BLaER1 (cell line): ENCODE data around the gene BOC.

ENCODE experiments used
- H3K27ac ChIP-seq: shearing (Covaris generic); formaldehyde crosslinking; 2 replicates; pipeline ENCODE4 v1.8.1; 2022
- H3K27me3 ChIP-seq: shearing (Covaris generic); formaldehyde crosslinking; 2 replicates; pipeline ENCODE4 v1.8.1; 2022
- H3K36me3 ChIP-seq: shearing (Covaris generic); formaldehyde crosslinking; 2 replicates; pipeline ENCODE4 v1.8.1; 2022
- H3K4me1 ChIP-seq: shearing (Covaris generic); formaldehyde crosslinking; 2 replicates; pipeline ENCODE4 v1.8.1; 2022
- H3K4me2 ChIP-seq: shearing (Covaris generic); formaldehyde crosslinking; 2 replicates; pipeline ENCODE4 v1.8.1; 2022
- H3K4me3 ChIP-seq: shearing (Covaris generic); formaldehyde crosslinking; 2 replicates; pipeline ENCODE4 v1.8.1; 2022
- H3K9ac ChIP-seq: shearing (Covaris generic); formaldehyde crosslinking; 2 replicates; pipeline ENCODE4 v1.8.1; 2022
- H3K9me3 ChIP-seq: shearing (Covaris generic); formaldehyde crosslinking; 2 replicates; pipeline ENCODE4 v1.8.1; 2022
- H4K20me1 ChIP-seq: shearing (Covaris generic); formaldehyde crosslinking; 2 replicates; pipeline ENCODE4 v1.8.1; 2022
- Cebpa-rat ChIP-seq: shearing (Covaris generic); IDR thresholded peaks from 2 replicates; pipeline ENCODE4 v1.8.1; 2022

The BOC gene

DNA sequence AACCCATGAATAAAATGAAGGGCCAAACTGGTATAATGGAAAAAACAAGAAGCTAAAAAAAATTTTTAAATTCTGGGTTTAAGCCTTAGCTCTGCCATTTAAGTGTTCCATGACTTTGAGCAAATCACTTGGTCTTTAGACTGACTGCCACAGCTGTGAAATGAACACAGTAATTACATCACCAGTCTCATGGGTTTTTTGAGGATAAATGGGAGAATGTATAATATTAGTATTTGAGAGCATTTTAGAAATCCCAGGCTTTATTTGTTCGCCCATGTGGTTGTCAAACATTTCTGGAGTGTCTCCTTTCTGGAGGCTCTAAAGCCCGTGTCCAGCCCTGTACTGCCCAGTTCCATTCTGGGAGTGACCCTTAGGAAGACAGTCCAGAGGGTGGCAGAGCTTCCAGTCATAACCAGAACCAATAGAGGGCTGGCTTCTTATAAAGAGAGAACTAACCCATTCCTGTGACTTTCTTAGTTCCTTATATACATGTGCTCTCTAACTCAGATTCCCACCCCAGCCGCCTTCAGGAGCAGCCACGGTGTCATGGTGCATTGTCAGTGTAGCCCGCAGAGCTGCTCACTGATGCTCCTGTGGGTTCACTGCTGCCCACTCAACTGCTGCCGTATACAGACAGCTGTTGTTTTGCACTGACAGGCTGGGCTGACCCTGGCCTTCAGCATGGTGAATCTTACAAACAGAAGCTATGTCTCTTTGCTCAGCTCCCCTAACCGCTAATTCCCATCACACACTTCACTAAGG is 44.7 kb downstream of the BOC start:
- Histone ChIP-seq H3K4me1 (peaks cover 18% of the 10 kb centered on the region), H3K36me3 (no peaks in the 10 kb centered on the region), H3K4me3 (no peak overlapping the region), H3K9ac (no peak overlapping the region), H3K4me2 (no peak overlapping the region), H3K9me3 (no peaks in the 10 kb centered on the region), H4K20me1 (no peaks in the 10 kb centered on the region), H3K27ac (no peak overlapping the region), H3K27me3 (no peaks in the 10 kb centered on the region)
- no peak for TF ChIP-seq Cebpa-rat

DNA sequence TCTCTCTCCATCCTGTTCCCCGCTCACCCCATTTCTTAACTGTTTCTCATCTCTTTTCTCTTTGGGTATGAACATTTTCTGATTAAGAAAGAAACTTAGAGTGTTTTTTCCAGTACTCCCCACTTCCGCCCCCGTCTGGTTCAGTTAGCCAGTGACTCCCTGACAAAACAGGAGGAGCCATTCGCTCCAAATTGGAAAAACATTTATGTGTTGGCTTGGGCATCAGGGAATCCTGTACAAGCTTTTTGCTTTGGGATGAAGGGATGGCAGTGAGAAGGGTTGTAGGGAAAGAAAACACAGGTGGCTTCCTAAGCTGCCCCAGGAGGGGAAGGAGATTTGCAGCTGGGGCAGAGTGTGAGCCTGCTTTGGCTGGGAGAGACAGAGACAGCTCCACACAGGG is 47.0 kb downstream of the BOC start:
- no peaks in the 10 kb centered on the region for H4K20me1 ChIP-seq
- H3K4me1 ChIP-seq: peaks cover 18% of the 10 kb centered on the region
- no peaks in the 10 kb centered on the region for H3K9me3 ChIP-seq
- H3K36me3 ChIP-seq: no peaks in the 10 kb centered on the region
- H3K27me3 ChIP-seq: no peaks in the 10 kb centered on the region
- no peak overlapping the region for H3K4me2 ChIP-seq
- no peak overlapping the region for H3K9ac ChIP-seq
- TF ChIP-seq Cebpa-rat: no peak
- no peak overlapping the region for H3K27ac ChIP-seq
- no peak overlapping the region for H3K4me3 ChIP-seq

DNA sequence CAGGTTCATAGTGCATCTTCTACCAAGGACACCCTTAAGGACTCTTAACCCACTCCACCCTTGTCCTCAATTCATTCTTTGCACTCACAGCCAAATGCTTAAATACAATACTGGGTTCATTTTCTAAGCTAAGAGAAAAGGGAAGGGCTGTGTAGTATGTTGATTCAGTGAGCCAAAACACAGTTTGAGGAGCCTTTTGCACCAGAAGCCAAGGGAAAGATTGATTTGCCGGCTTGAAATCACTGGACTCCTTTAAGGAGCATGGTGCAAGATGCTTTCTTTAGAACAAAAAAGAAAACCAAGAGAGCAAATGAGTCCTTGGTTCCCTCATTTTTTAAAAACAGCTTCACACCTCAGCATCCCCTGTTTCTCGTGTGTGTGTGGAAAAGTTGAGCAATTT is 47.8 kb downstream of the BOC start:
- Histone ChIP-seq H4K20me1 (no peaks in the 10 kb centered on the region), H3K36me3 (no peaks in the 10 kb centered on the region), H3K9ac (no peak overlapping the region), H3K27me3 (no peaks in the 10 kb centered on the region), H3K9me3 (no peaks in the 10 kb centered on the region), H3K4me2 (no peak overlapping the region), H3K4me1 (peaks cover 11% of the 10 kb centered on the region), H3K27ac (no peak overlapping the region), H3K4me3 (no peak overlapping the region)
- TF ChIP-seq Cebpa-rat: no peak

GRCh38 chr3:113261063-113261625 is 49.8 kb downstream of the BOC start:
- Histone ChIP-seq H3K27me3 (no peaks in the 10 kb centered on the region), H3K4me2 (no peak overlapping the region), H3K4me3 (no peak overlapping the region), H3K9me3 (no peaks in the 10 kb centered on the region), H3K4me1 (no peaks in the 10 kb centered on the region), H3K27ac (no peak overlapping the region), H4K20me1 (no peaks in the 10 kb centered on the region), H3K9ac (no peak overlapping the region), H3K36me3 (no peaks in the 10 kb centered on the region)
- no peak for TF ChIP-seq Cebpa-rat

DNA sequence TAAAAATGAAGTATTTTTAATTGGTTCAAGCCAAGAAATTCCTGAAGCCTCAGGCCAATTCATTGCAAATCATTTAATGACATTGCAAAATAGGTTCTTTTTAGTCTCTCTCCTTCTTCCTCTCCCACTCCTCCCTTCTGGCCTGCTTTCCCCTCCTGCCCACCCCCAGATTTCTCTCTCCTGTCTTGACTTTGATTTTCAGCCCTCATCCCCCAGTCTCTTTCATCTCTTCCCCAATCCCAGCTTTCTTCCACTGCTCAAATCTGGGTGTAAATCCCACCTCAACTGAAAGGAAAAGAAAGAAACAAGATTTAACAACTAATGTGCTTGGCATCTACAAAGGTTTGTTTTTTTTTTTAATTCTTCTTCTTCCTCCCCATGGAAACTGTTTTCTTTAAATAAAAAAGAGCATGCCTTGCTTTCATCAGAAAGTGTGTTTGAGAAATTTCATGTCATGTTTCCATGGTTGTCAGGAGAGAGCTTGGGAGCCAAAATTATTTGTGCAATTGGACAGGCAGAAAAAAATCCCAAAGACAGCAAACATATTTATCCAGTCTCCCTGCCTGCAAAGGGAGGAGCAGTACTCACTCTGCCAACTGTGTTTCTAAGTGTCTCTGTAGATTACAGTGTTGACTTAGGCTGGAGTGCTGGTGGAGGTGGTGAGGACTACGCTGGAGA is 50.4 kb downstream of the BOC start:
- no peaks in the 10 kb centered on the region for H4K20me1 ChIP-seq
- H3K4me2 ChIP-seq: no peak overlapping the region
- H3K4me3 ChIP-seq: no peak overlapping the region
- no peak for TF ChIP-seq Cebpa-rat
- H3K9me3 ChIP-seq: no peaks in the 10 kb centered on the region
- no peaks in the 10 kb centered on the region for H3K36me3 ChIP-seq
- H3K4me1 ChIP-seq: no peaks in the 10 kb centered on the region
- H3K27me3 ChIP-seq: no peaks in the 10 kb centered on the region
- no peak overlapping the region for H3K27ac ChIP-seq
- no peak overlapping the region for H3K9ac ChIP-seq

GRCh38 chr3:113262304-113262665 is 50.9 kb downstream of the BOC start:
- H3K9me3 ChIP-seq: no peaks in the 10 kb centered on the region
- no peak overlapping the region for H3K4me3 ChIP-seq
- no peak overlapping the region for H3K27ac ChIP-seq
- TF ChIP-seq Cebpa-rat: no peak
- no peaks in the 10 kb centered on the region for H3K27me3 ChIP-seq
- no peaks in the 10 kb centered on the region for H3K4me1 ChIP-seq
- no peak overlapping the region for H3K9ac ChIP-seq
- no peaks in the 10 kb centered on the region for H3K36me3 ChIP-seq
- H3K4me2 ChIP-seq: no peak overlapping the region
- no peaks in the 10 kb centered on the region for H4K20me1 ChIP-seq

DNA sequence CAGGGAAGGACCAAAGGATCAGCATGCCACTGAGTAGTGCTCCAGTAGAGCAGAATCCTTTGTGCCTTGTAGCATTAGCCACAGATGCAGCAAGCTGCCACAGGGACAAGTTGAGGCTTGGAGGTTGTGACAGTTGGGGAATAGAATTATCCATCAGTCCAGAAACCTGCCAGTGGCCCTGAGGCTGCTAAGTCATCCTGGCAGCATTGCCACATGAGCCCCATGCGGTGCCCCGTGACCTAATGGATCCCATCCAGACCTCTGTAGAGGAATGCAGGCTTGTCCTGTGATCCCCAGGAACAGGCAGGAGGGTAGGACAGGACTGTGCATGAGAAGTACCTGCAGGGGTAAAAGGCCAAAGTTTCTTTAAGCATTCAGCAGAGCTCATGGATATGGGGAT is 51.7 kb downstream of the BOC start:
- no peak overlapping the region for H3K4me2 ChIP-seq
- no peak overlapping the region for H3K27ac ChIP-seq
- H3K9ac ChIP-seq: no peak overlapping the region
- no peaks in the 10 kb centered on the region for H3K27me3 ChIP-seq
- H3K4me3 ChIP-seq: no peak overlapping the region
- H3K36me3 ChIP-seq: no peaks in the 10 kb centered on the region
- H3K4me1 ChIP-seq: no peaks in the 10 kb centered on the region
- no peaks in the 10 kb centered on the region for H4K20me1 ChIP-seq
- TF ChIP-seq Cebpa-rat: no peak
- H3K9me3 ChIP-seq: no peaks in the 10 kb centered on the region

GRCh38 chr3:113263778-113264177 is 52.4 kb downstream of the BOC start:
- no peak overlapping the region for H3K27ac ChIP-seq
- no peak overlapping the region for H3K4me2 ChIP-seq
- TF ChIP-seq Cebpa-rat: no peak
- H3K36me3 ChIP-seq: no peaks in the 10 kb centered on the region
- no peaks in the 10 kb centered on the region for H3K4me1 ChIP-seq
- no peaks in the 10 kb centered on the region for H3K27me3 ChIP-seq
- no peak overlapping the region for H3K9ac ChIP-seq
- no peaks in the 10 kb centered on the region for H3K9me3 ChIP-seq
- H3K4me3 ChIP-seq: no peak overlapping the region
- H4K20me1 ChIP-seq: no peaks in the 10 kb centered on the region

GRCh38 chr3:113264283-113265131 is 53.1 kb downstream of the BOC start:
- no peak for TF ChIP-seq Cebpa-rat
- no peak overlapping the region for H3K4me3 ChIP-seq
- no peaks in the 10 kb centered on the region for H3K27me3 ChIP-seq

GRCh38 chr3:113265231-113265630 is 53.9 kb downstream of the BOC start:
- no peaks in the 10 kb centered on the region for H3K27me3 ChIP-seq
- no peaks in the 10 kb centered on the region for H4K20me1 ChIP-seq
- H3K9ac ChIP-seq: no peak overlapping the region
- no peak overlapping the region for H3K4me3 ChIP-seq
- no peak overlapping the region for H3K27ac ChIP-seq
- no peak overlapping the region for H3K4me2 ChIP-seq
- no peaks in the 10 kb centered on the region for H3K4me1 ChIP-seq
- no peak for TF ChIP-seq Cebpa-rat
- no peaks in the 10 kb centered on the region for H3K9me3 ChIP-seq
- H3K36me3 ChIP-seq: no peaks in the 10 kb centered on the region

More at GRCh38 chr3:113264283-113265131, 53.1 kb downstream of the BOC start:
- Histone ChIP-seq H3K27ac (no peak overlapping the region), H3K36me3 (no peaks in the 10 kb centered on the region), H3K9ac (no peak overlapping the region), H4K20me1 (no peaks in the 10 kb centered on the region), H3K4me1 (no peaks in the 10 kb centered on the region), H3K9me3 (no peaks in the 10 kb centered on the region), H3K4me2 (no peak overlapping the region)
